Nephron (organoid): Measurements from ENCODE around the gene CPHXL2.
A peak's percentile ranks its signal among the peaks of the same experiment; 100 is the strongest.

ENCODE experiments used
- H3K27ac Mint-ChIP-seq, 3 experiments: 2 replicates each; pipeline ENCODE4 v1.8.0; 2020; ENCODE audit warnings: mixed read lengths in 3 of 3, mild to moderate bottlenecking in 2 of 3, moderate library complexity in 1 of 3
- H3K27me3 Mint-ChIP-seq: 2 replicates; pipeline ENCODE4 v1.8.0; 2021; ENCODE audit warnings: low read depth, mild to moderate bottlenecking, moderate library complexity, mixed read lengths
- H3K36me3 Mint-ChIP-seq: 2 replicates; pipeline ENCODE4 v1.8.0; 2020; ENCODE audit warnings: low read depth, mixed read lengths
- H3K4me1 Mint-ChIP-seq: 2 replicates; pipeline ENCODE4 v1.8.0; 2020; ENCODE audit warnings: mixed read lengths
- H3K4me3 Mint-ChIP-seq, 3 experiments: 2 replicates each; pipeline ENCODE4 v1.8.0; 2020; ENCODE audit warnings: mild to moderate bottlenecking in 3 of 3, mixed read lengths in 3 of 3, moderate library complexity in 2 of 3
- H3K9me3 Mint-ChIP-seq: 2 replicates; pipeline ENCODE4 v1.8.0; 2020; ENCODE audit warnings: mixed read lengths
- CTCF ChIP-seq, 3 experiments: fragments of 200-600 bp; sonication (generic); IDR thresholded peaks; one replicate each; pipeline ENCODE4 v1.5.0; 2021; ENCODE audit warnings: antibody characterized with exemption in 3 of 3; ENCODE audit not compliant: unreplicated experiment in 3 of 3

CPHXL2 gene

GRCh38 chr16:75626806-75627205 is 50.0 kb downstream of the CPHXL2 start:
- Mint-ChIP-seq H3K9me3 (no peaks in the 10 kb centered on the region), H3K27ac (no peak overlapping the region), H3K27me3 (no peaks in the 10 kb centered on the region), H3K36me3 (peaks cover 58% of the 10 kb centered on the region), H3K4me1 (peaks cover 5% of the 10 kb centered on the region), H3K4me3 (peak overlapping the region in 1 of 3 experiments; percentile 14)
- TF ChIP-seq CTCF (IDR thresholded peaks at IDR 0.05; ENCODE audit: unreplicated experiment in 3 of 3): no peak

DNA sequence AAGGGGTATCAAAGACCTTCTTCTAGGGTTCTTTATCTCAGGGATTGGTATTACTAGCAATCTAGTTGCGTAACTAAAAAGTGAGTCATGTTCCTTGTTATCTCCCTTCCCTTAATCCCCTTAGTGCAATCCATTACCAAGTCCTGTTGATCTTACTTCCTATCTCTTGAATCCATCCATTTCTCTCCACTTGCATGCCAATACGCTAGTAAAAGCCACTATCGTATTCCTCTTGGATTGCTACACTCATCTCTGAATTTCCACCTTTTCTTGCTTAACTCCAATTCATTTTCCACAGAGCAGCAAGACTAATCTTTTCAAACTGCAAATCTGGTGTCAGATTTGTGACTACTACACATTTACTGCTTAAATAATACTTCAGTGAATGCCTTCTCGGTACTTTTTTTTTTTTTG is 51.9 kb downstream of the CPHXL2 start:
- Mint-ChIP-seq H3K27me3 (no peaks in the 10 kb centered on the region), H3K4me3 (peak overlapping the region; percentile 13 to 62 (median 37)), H3K4me1 (peaks cover 18% of the 10 kb centered on the region), H3K27ac (peak overlapping the region in 2 of 3 experiments; percentile 9 to 41), H3K9me3 (no peaks in the 10 kb centered on the region), H3K36me3 (peaks cover 55% of the 10 kb centered on the region)
- no peak for TF ChIP-seq CTCF (IDR thresholded peaks at IDR 0.05; ENCODE audit: unreplicated experiment in 3 of 3)

GRCh38 chr16:75622761-75623605 is 53.8 kb downstream of the CPHXL2 start, which contains the start of gene ADAT1:
ADAT1 (minus strand) TSS chr16:75623281; CDS start chr16:75620799, 2,482 bp downstream.
- Mint-ChIP-seq H3K36me3 (peaks cover 46% of the 10 kb centered on the region), H3K27ac (peak within 1 kb of the TSS; percentile 94 to 99 (median 98)), H3K9me3 (no peaks in the 10 kb centered on the region), H3K27me3 (no peaks in the 10 kb centered on the region), H3K4me3 (peak within 1 kb of the TSS; percentile 96 to 98 (median 97)), H3K4me1 (peaks cover 18% of the 10 kb centered on the region)
- TF ChIP-seq CTCF (IDR thresholded peaks at IDR 0.05; ENCODE audit: unreplicated experiment in 3 of 3): no peak

DNA sequence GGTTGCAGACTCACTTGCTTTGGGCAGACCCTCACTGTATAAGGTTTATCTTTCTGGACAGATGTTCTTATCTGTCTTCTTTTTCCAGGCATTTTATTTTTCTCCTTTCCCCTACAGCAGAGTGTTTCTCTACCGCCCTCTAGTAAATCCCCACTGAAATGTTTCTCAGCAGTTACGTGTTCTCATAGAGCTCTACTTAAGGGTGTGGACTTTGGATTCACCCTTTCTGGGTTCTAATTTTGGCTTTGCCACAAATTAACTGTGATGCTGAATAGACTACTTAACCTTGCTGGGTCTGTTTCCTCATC is 55.7 kb downstream of the CPHXL2 start:
- H3K4me3 Mint-ChIP-seq: peak overlapping the region; percentile 96 to 98 (median 97)
- peak; percentile 44 to 55 (median 46) for TF ChIP-seq CTCF (IDR thresholded peaks at IDR 0.05; ENCODE audit: unreplicated experiment in 3 of 3)
- peak overlapping the region in 2 of 3 experiments; percentile 6 to 10 for H3K27ac Mint-ChIP-seq
- peaks cover 44% of the 10 kb centered on the region for H3K36me3 Mint-ChIP-seq
- no peaks in the 10 kb centered on the region for H3K27me3 Mint-ChIP-seq
- H3K9me3 Mint-ChIP-seq: no peaks in the 10 kb centered on the region
- H3K4me1 Mint-ChIP-seq: peaks cover 18% of the 10 kb centered on the region

DNA sequence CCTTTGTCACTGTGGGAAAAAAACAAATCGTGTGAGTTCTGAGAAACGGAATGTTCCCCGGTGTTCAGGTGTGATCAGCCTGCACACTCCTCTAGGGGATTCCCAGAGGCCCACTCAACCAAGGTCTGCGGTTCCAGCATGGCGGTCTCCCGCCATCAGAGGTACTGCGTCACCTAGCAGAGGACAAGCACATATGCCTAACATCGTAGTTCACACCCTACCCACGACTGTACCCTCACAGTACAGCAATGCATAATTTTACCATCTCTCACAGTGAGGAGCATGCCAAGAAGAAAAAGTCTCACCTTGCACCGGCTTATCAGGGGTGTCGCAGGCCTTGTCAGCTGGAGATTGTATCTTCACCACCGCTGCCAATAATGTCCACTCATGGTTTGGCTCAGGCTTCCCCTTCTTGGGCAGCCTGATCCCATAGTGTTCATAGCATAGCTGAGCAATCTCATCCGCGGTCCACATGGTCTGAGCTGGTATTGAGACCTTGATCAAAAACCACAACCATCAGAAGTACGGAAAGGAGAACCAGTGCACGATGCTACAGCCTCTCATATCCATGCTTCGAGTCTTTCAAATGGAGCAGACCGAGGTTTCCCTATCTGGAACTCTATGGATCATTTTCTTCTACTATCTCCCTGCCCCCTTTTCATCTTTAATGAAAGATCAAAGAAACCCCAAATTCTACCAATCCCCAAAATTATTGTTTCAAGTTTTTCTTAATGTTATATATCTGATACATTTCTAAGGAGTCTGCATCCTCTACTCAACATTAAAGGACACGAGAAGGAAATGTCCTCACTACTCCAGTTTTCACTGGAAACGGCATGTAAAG is 56.3 kb downstream of the CPHXL2 start:
- no peak for TF ChIP-seq CTCF (IDR thresholded peaks at IDR 0.05; ENCODE audit: unreplicated experiment in 3 of 3)
- H3K27ac Mint-ChIP-seq: peak overlapping the region in 2 of 3 experiments; percentile 6 to 10
- peak overlapping the region; percentile 96 to 98 (median 97) for H3K4me3 Mint-ChIP-seq
- peaks cover 18% of the 10 kb centered on the region for H3K4me1 Mint-ChIP-seq
- no peaks in the 10 kb centered on the region for H3K9me3 Mint-ChIP-seq
- H3K27me3 Mint-ChIP-seq: no peaks in the 10 kb centered on the region
- H3K36me3 Mint-ChIP-seq: peaks cover 42% of the 10 kb centered on the region
